HL-60/S4 treated with retinoic acid at 250 ng/mL for 4 days and 3 days (cell line): ENCODE measurements around the gene CSRP1.
"Not testable (repeated sequence)": the region's sequence is repeated elsewhere in the genome, so short reads cannot be mapped to it uniquely, and the experiment has no call there.

ENCODE experiments used
- in situ Hi-C: fragments of 300-500 bp; cut with MboI; formaldehyde crosslinking; loops from 2 replicates; pipeline ENCODE4 v1.7.0; 2022; ENCODE audit warnings: low sequenced_read_pairs

The CSRP1 gene

DNA sequence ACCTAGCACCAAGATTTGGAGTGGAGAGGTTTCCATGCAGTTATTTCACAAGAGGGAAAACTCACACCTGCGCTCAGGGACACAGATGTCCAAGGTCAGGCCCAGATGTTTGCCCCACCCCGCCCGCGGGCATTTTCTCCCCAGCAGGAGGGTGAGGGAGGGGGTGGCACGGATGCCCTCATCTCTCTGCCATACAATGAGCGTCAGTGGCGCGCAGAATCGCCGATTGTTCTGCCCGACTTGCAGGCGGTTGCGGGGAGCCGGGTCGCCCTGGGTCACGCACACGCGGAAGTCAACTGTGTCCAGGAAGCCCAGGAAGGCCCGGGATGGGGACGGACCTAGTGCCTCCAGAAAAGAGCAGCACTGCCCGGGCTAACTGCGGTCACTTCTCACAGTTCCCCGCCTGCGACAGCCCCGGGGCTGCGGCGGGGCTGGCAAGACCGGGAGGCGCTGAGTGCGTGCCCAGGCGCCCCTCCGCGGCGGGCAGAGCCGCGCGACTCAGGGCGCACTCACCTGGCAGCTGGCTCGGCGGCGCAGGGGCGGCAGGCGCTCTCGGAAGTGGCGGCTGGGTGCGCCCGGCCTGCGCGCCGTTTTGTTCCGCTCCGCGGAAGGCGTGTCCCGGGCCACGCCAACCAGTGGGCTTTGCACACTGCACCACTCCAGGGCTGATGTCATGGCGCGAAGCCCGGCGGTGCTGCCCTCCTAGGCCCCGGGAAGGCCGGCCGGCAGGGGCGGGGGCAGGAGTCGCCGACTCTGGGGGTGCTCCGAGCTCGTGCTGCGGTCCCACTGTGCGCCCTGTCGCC is at the start of gene CSRP1:
Gene CSRP1, minus strand, starts transcription at position 567 of the 803 bp plus-strand sequence. CDS start 10,820 bp downstream, outside the sequence.
- in situ Hi-C loops: no loop called here

DNA sequence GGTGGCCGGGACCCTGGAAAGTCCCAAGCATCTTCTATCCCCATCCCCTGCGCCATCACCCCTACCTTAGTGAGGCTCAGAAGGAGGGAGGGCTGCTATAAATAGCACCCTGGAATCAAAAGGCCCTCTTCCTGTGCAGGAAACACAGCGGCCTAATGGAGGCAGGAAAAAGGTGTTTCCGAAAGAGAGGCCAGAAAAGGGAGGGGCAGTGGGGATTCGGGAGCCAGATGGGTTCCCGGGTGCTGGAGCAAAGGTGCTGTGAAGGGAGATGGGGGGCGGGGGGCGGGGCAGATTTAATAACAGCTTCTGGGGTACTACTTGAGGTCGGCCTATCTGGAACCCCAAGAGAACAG is 48.6 kb upstream of the CSRP1 start:
- in situ Hi-C loops: loop anchor here (25.0 kb wide), 1 partner anchor 257 kb away; no protein-coding TSS in a partner anchor

GRCh38 chr1:201554789-201555592 is 48.1 kb upstream of the CSRP1 start:
- in situ Hi-C loops: loop anchor here (25.0 kb wide), 1 partner anchor 257 kb away; no protein-coding TSS in a partner anchor

GRCh38 chr1:201554190-201554600 is 47.3 kb upstream of the CSRP1 start:
- in situ Hi-C loops: loop anchor here (25.0 kb wide), 1 partner anchor 258 kb away; no protein-coding TSS in a partner anchor

DNA sequence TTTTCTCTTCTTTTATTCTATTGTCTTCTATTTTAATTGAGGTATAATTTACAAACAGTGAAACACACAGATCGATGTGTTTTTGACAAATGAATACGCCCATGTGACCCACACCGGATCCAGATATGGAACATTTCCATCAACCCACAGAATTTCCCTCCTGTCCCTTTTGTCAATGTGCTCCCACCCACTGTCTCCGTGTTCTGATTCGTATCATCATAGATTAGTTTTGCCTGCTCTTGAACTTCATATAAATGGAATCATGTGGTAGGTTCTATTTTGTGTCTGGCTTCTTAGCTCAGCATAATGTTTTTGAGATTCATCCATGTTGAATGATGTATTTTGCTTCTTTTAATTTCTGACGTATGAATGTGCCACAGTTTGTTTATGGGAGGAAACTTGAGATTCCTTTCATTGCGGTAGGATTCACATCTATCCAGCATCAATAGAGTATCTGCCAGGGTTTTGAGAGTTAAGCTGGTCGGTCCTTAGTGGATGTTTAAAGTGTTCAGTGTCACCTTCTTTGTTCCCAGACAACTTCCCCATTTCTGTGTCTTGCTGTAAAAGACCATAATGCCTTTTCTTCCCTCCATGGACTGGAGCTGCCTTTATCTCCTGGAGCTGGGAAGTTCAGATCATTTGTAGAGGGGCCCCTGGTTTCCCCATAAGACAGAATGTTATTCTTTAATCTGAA is 46.7 kb upstream of the CSRP1 start:
- in situ Hi-C loops: loop anchor here (25.0 kb wide), 1 partner anchor 259 kb away; no protein-coding TSS in a partner anchor

DNA sequence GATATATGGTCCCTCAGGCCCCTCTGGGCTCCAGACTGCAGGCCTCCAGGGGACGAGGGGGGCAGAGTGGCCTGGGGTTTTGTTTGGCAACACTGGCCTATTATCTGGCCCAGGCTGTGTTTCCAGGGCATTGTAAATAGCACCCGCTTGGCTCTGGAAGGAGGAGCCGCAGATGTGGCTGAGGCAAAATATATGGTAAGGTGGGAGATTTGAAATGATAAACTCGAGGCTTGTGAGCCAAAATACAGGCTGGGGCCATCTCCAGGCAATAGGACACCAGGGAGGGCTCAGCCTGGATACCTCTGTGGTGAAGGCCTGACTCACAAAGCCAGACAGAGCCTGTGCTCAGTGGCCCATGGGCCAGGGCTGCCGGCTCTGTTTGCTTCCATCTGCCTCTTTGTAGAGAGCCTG is 46.0 kb upstream of the CSRP1 start:
- in situ Hi-C loops: loop anchor here (25.0 kb wide), 1 partner anchor 259 kb away; no protein-coding TSS in a partner anchor

DNA sequence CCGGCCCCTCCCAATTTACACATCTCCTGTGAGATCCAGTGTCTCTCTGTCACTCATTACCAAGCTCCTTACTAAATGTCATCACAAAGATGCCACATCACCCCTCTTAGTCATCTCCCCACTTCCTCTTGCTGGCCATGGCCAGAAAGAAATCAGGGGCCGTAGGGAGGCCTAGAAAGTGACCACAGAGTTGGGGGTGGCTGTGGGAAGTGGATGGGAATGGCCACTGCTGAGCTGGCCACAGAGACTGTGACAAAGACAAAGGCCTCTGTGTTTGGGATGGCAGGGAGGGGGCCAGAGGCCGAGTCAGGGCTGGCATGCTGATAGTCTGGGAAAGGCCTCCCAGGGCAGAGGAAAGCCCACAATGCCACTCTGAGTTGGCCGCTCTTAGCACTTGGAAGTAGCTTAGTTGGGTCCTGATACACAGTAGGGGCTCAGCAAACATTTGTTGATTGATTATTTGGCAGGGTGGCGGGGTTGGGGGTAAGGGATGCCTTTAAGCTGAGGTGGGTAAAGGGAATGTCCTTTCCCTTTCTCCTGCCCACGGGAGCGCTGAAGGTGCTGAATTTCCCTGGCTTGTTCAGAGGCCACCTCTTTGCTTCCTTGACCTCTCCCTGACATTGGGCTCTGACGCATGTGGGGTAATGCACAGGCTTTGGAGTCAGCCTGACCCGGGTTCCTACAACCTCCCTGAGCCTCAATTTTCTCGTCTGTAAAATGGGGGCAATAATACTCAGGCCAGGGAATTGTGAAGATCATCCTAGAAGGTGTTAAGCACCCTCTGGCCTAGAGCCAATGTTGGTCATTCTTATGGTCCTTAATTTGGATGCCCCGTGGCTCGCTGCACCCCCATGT is 45.2 kb upstream of the CSRP1 start:
- in situ Hi-C loops: loop anchor here (25.0 kb wide), 1 partner anchor 260 kb away; no protein-coding TSS in a partner anchor

GRCh38 chr1:201551096-201551495 is 44.2 kb upstream of the CSRP1 start:
- in situ Hi-C loops: loop anchor here (25.0 kb wide), 1 partner anchor 261 kb away; no protein-coding TSS in a partner anchor

DNA sequence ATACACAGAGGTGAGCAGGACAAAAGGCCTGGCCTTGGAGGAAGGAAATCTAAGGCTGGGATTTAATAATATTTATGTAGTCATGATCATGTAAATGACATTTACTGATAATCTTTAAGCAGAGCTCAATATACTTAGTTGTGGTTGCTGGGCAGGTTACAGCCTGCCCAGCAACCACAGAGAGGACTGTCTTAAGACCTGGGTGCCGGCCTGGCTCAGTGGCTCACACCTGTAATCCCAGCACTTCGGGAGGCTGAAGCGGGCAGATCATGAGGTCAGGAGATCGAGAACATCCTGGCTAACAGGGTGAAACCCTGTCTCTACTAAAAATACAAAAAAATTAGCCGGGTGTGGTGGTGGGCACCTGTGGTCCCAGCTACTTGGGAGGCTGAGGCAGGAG is 42.6 kb upstream of the CSRP1 start:
- in situ Hi-C loops: not testable (repeated sequence)

GRCh38 chr1:201545851-201546492 is 39.0 kb upstream of the CSRP1 start:
- in situ Hi-C loops: no loop called here

GRCh38 chr1:201544710-201545109 is 37.8 kb upstream of the CSRP1 start:
- in situ Hi-C loops: no loop called here

DNA sequence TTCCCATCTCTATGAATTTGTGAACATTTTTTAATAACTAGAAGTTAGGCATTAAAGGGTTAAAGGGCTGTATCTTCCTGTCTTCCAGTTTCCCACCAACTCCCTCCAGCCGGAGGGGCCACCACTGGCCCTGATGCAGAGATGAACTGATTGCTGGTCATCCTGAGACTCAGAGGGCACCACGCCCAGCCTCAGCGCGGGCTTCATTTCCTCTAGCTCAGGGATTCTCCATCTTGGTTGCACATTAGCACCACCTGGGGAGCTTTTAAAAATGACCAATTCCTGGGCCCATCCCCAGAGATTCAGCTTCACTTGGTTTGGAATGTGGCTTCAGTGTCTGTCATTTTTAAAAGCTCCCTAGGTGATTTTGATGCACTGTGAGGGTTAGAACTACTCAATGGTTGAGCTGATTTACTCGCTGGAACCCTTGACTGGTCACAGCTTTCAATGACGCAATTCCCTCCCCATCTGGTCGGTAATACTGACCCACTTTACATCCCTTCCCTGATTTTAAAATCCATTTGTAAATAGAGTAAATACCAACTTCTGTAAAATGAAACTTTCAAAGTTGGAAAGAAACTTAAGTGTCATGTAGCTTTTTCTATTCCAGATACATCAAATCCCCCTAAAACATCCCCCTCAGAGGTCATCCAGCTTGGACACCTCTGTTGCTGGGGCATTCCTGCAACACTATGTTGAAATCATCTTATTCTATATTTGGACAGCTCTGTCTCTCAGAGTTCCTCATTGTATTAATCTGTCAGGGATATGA is 37.1 kb upstream of the CSRP1 start:
- in situ Hi-C loops: no loop called here

- in situ Hi-C loops: no loop called here
Observed at GRCh38 chr1:201542309-201543035, 35.5 kb upstream of the CSRP1 start.

- in situ Hi-C loops: no loop called here
Observed at GRCh38 chr1:201540846-201541735, 34.2 kb upstream of the CSRP1 start.

GRCh38 chr1:201539561-201540431 is 32.9 kb upstream of the CSRP1 start:
- in situ Hi-C loops: no loop called here
